OCI-LY7 (cell line): ENCODE measurements around the gene MTF1. TPM values are rescaled to one million over a fixed set of nuclear protein-coding genes. Genes with fewer than 3 reads are reported as not detected.

ENCODE experiments used
- BruUV-seq: library from RNA; stranded (reverse); fragments of 400-500 nt; replicated peaks from 2 replicates; lab custom pipeline; 2021; lab: Mats Ljungman, UMichigan
- CTCF ChIA-PET: fragments of 300-600 bp; sonication (Branson Sonifier 250); formaldehyde crosslinking; loops from one replicate; lab custom pipeline; 2022; ENCODE audit warnings: antibody characterized with exemption; ENCODE audit not compliant: unreplicated experiment; lab: Charles Lee
- POLR2A ChIA-PET: fragments of 300-600 bp; sonication (Branson Sonifier 250); formaldehyde crosslinking; loops from one replicate; lab custom pipeline; 2022; ENCODE audit warnings: antibody characterized with exemption; lab: Charles Lee
- DNase-seq: peaks from one replicate; pipeline ENCODE4 v3.0.0-alpha.2; 2015; ENCODE audit warnings: low spot score
- H2AFZ ChIP-seq: fragments of 200-600 bp; sonication (generic), shearing (Covaris generic); 2 replicates; pipeline ENCODE4 v1.6.1; 2014; ENCODE audit warnings: mild to moderate bottlenecking, antibody characterized with exemption, low read length, moderate library complexity
- H3K27ac ChIP-seq: fragments of 200-600 bp; sonication (generic); 2 replicates; pipeline ENCODE4 v1.5.1; 2014; ENCODE audit warnings: mixed run types, low read depth, mild to moderate bottlenecking, moderate library complexity, low read length, inconsistent platforms; ENCODE audit not compliant: poor library complexity, severe bottlenecking
- H3K36me3 ChIP-seq: fragments of 200-600 bp; sonication (generic); 2 replicates; pipeline ENCODE4 v1.6.1; 2014; ENCODE audit warnings: mild to moderate bottlenecking, antibody characterized with exemption, low read length, moderate library complexity, mixed read lengths; ENCODE audit not compliant: insufficient read depth
- H3K4me1 ChIP-seq: fragments of 200-600 bp; sonication (generic); 2 replicates; pipeline ENCODE4 v1.5.1; 2014; ENCODE audit warnings: mild to moderate bottlenecking, low read length; ENCODE audit not compliant: insufficient read depth, poor library complexity, severe bottlenecking
- H3K4me2 ChIP-seq: fragments of 200-600 bp; sonication (generic); 2 replicates; pipeline ENCODE4 v1.6.1; 2014; ENCODE audit warnings: mild to moderate bottlenecking, low read length
- H3K4me3 ChIP-seq: fragments of 200-600 bp; sonication (generic); 2 replicates; pipeline ENCODE4 v1.5.1; 2014; ENCODE audit warnings: mild to moderate bottlenecking, low read depth, low read length; ENCODE audit not compliant: poor library complexity, severe bottlenecking
- H3K79me2 ChIP-seq: fragments of 200-600 bp; sonication (generic); 2 replicates; pipeline ENCODE4 v1.6.1; 2016; ENCODE audit warnings: low read depth, mild to moderate bottlenecking, low read length, moderate library complexity, mixed read lengths; ENCODE audit not compliant: insufficient read depth
- H3K9me2 ChIP-seq: fragments of 200-600 bp; sonication (generic); 2 replicates; pipeline ENCODE4 v1.6.1; 2016; ENCODE audit warnings: mild to moderate bottlenecking, low read length, mixed read lengths; ENCODE audit not compliant: insufficient read depth
- H3K9me3 ChIP-seq: fragments of 200-600 bp; sonication (generic); 2 replicates; pipeline ENCODE4 v1.6.1; 2014; ENCODE audit warnings: mild to moderate bottlenecking, mixed run types, low read length, mixed read lengths
- H4K20me1 ChIP-seq: fragments of 200-600 bp; sonication (generic); 2 replicates; pipeline ENCODE4 v1.6.1; 2014; ENCODE audit warnings: mild to moderate bottlenecking, antibody characterized with exemption, low read length, moderate library complexity, mixed read lengths; ENCODE audit not compliant: insufficient read depth
- CTCF ChIP-seq: fragments of 200-600 bp; sonication (generic); conservative IDR thresholded peaks from 2 replicates; pipeline ENCODE4 v1.5.1; 2014; ENCODE audit warnings: mild to moderate bottlenecking, antibody characterized with exemption, low read length, moderate library complexity, mixed read lengths
- EZH2phosphoT487 ChIP-seq: fragments of 200-600 bp; sonication (generic); IDR thresholded peaks from 2 replicates; pipeline ENCODE4 v1.6.1; 2018; ENCODE audit warnings: low read depth, borderline replicate concordance, mild to moderate bottlenecking, mixed run types, antibody characterized with exemption, low read length, moderate library complexity, mixed read lengths
- intact Hi-C: fragments of 100-400 bp; cut with micrococcal nuclease; formaldehyde crosslinking; loops from one replicate; pipeline ENCODE4 v1.10.0; 2022; ENCODE audit not compliant: unreplicated experiment
- total RNA-seq, 2 experiments: library from RNA; depleted of rRNA in 1 of 2; stranded (reverse); fragments of >200 nt in 1 of 2; shearing (Covaris generic) in 1 of 2; gene quantifications; 2 replicates each; pipeline ENCODE4 v1.2.3, GENCODE V29; 2014 to 2022

MTF1 gene
- total RNA-seq, 2 experiments from 2014 or later = 1.8 to 16.5 TPM

DNA sequence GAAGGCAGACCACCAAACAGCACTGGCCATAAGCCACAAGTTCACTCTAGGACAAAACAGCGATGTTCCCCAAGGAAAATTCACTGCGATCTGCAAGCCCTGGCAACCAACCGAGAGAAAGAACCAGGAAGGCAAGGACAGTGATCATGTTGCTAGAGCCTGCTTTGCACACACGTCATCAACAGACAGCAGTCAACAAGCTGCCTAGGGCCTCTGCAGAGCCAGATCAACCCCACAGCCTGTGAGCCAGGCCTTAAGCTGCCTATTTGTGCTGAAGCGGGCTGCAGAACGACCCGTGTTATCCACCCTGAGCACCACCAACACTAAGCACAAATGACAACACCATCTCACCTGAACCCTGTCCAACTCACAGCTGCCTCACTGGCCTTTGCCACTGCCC, 45.1 kb downstream of the MTF1 start:
- no peak for TF ChIP-seq CTCF
- TF ChIP-seq EZH2phosphoT487 = no peak
- H3K4me1 ChIP-seq = peaks cover 9% of the 10 kb centered on the region
- no peak overlapping the region for H2AFZ ChIP-seq
- peaks cover 54% of the 10 kb centered on the region for H3K36me3 ChIP-seq
- DNase-seq = no peak
- no peaks in the 10 kb centered on the region for H4K20me1 ChIP-seq
- no peaks in the 10 kb centered on the region for H3K9me2 ChIP-seq
- H3K4me3 ChIP-seq = no peak overlapping the region
- no peak overlapping the region for H3K4me2 ChIP-seq
- H3K27ac ChIP-seq = no peak overlapping the region
- BruUV-seq = no TSS peak
- intact Hi-C loops = no loop called here
- peaks cover 4% of the 10 kb centered on the region; the same call in 1 of the 2 replicates for H3K79me2 ChIP-seq
- ChIA-PET CTCF (no interaction called here), POLR2A (no interaction called here)
- no peaks in the 10 kb centered on the region for H3K9me3 ChIP-seq

GRCh38 chr1:37813529-37814145, 45.8 kb downstream of the MTF1 start:
- no peak for TF ChIP-seq EZH2phosphoT487
- no peak for TF ChIP-seq CTCF
- no TSS peak for BruUV-seq
- Histone ChIP-seq H4K20me1 (no peaks in the 10 kb centered on the region), H2AFZ (no peak overlapping the region), H3K4me1 (peaks cover 15% of the 10 kb centered on the region), H3K9me3 (no peaks in the 10 kb centered on the region), H3K4me2 (no peak overlapping the region), H3K36me3 (peaks cover 49% of the 10 kb centered on the region; the same call in 1 of the 2 replicates), H3K79me2 (peaks cover 4% of the 10 kb centered on the region; the same call in 1 of the 2 replicates), H3K9me2 (no peaks in the 10 kb centered on the region), H3K4me3 (no peak overlapping the region), H3K27ac (no peak overlapping the region)
- intact Hi-C loops = no loop called here
- no peak for DNase-seq
- ChIA-PET POLR2A (no interaction called here), CTCF (no interaction called here)

GRCh38 chr1:37811027-37811655, 48.3 kb downstream of the MTF1 start:
- Histone ChIP-seq H3K4me1 (peaks cover 26% of the 10 kb centered on the region), H3K27ac (no peak overlapping the region), H3K9me3 (no peaks in the 10 kb centered on the region), H3K4me3 (no peak overlapping the region), H3K4me2 (no peak overlapping the region), H4K20me1 (peaks cover 10% of the 10 kb centered on the region), H2AFZ (no peak overlapping the region), H3K9me2 (no peaks in the 10 kb centered on the region), H3K36me3 (peaks cover 47% of the 10 kb centered on the region), H3K79me2 (peaks cover 19% of the 10 kb centered on the region)
- intact Hi-C loops = loop anchor here (2.0 kb wide), 1 partner anchor 48 kb away; the partner anchor contains the start of gene MTF1
- no TSS peak for BruUV-seq
- CTCF ChIA-PET = no interaction called here
- peak; percentile 81 for DNase-seq
- TF ChIP-seq EZH2phosphoT487 (no peak), CTCF (peak; percentile 97)
- POLR2A ChIA-PET = interaction anchor here (0.5 kb wide), 1 partner anchor 61 kb away, joined by 3 read pairs; no protein-coding TSS in a partner anchor
